HG02588 (cell line): ENCODE measurements around the gene KRCC1.

ENCODE experiments used
- ATAC-seq: cut with Tn5 transposase; IDR thresholded peaks from one replicate; pipeline ENCODE4 v1.9.1; 2021; ENCODE audit warnings: mild to moderate bottlenecking, moderate library complexity; ENCODE audit not compliant: unreplicated experiment

Gene KRCC1

GRCh38 chr2:88077080-88077479, 21.5 kb upstream of the KRCC1 start:
- ATAC-seq, result no peak

GRCh38 chr2:88074854-88075292, 19.3 kb upstream of the KRCC1 start:
- no peak for ATAC-seq

GRCh38 chr2:88074150-88074549, 18.6 kb upstream of the KRCC1 start:
- no peak for ATAC-seq

GRCh38 chr2:88071365-88071764, 15.8 kb upstream of the KRCC1 start:
- no peak for ATAC-seq

GRCh38 chr2:88070055-88070454, 14.5 kb upstream of the KRCC1 start:
- ATAC-seq, result no peak

- ATAC-seq, result no peak
These were observed 13.5 kb upstream of the KRCC1 start for GRCh38 chr2:88069117-88069516.

- ATAC-seq, result no peak
These were observed 12.5 kb upstream of the KRCC1 start for GRCh38 chr2:88068044-88068443.

GRCh38 chr2:88067598-88067997, 12.0 kb upstream of the KRCC1 start, which contains the start of gene SMYD1:
Gene SMYD1 (plus strand): TSS chr2:88067825. CDS start chr2:88067865, 40 bp downstream.
- no peak for ATAC-seq

GRCh38 chr2:88067189-88067588, 11.6 kb upstream of the KRCC1 start:
- no peak for ATAC-seq

- no peak for ATAC-seq
These were observed 11.0 kb upstream of the KRCC1 start for GRCh38 chr2:88066543-88066942.

- ATAC-seq, result no peak
These were observed 5.7 kb upstream of the KRCC1 start for GRCh38 chr2:88061295-88061694.

- no peak for ATAC-seq
These were observed 5.3 kb upstream of the KRCC1 start for GRCh38 chr2:88060907-88061275.

GRCh38 chr2:88059979-88060906, 4.7 kb upstream of the KRCC1 start:
- peak; percentile 31 for ATAC-seq

- ATAC-seq, result no peak
These were observed 2.6 kb upstream of the KRCC1 start for GRCh38 chr2:88058191-88058590.

GRCh38 chr2:88057437-88057844, 1.9 kb upstream of the KRCC1 start:
- ATAC-seq, result no peak

- ATAC-seq, result no peak
These were observed 707 bp downstream of the KRCC1 start for GRCh38 chr2:88054782-88055370.

- no peak for ATAC-seq
These were observed 1.4 kb downstream of the KRCC1 start for GRCh38 chr2:88053934-88054781.

GRCh38 chr2:88053296-88053695, 2.3 kb downstream of the KRCC1 start:
- ATAC-seq, result no peak

- ATAC-seq, result no peak
These were observed 3.8 kb downstream of the KRCC1 start for GRCh38 chr2:88051792-88052191.

GRCh38 chr2:88049622-88050021, 6.0 kb downstream of the KRCC1 start:
- ATAC-seq, result no peak

GRCh38 chr2:88048541-88048940, 7.0 kb downstream of the KRCC1 start:
- ATAC-seq, result no peak
